Mesenteric fat pad (tissue), 1 donor: Measurements from ENCODE around the gene ZNF215. TPM values are rescaled to one million over a fixed set of nuclear protein-coding genes. Genes with fewer than 3 reads are reported as not detected.
"Not testable (repeated sequence)": the region's sequence is repeated elsewhere in the genome, so short reads cannot be mapped to it uniquely, and the experiment has no call there.

ENCODE experiments used
- DNase-seq: peaks from one replicate; pipeline ENCODE4 v3.0.0-alpha.2; 2020; ENCODE audit warnings: low spot score
- total RNA-seq: library from RNA; stranded (reverse); fragmentation: NEBNext Ultra II Directional; extraction: Animal tissue kit (Norgen Biotek cat#: 25700); gene quantifications from one replicate; pipeline ENCODE4 v1.2.1, GENCODE V29; 2021
- donor health status: DM: yes; HTN: yes; CAD: no.

The ZNF215 gene
- total RNA-seq, 1 donor from 2014 or later = 2.5 TPM

GRCh38 chr11:6932145-6932544 is 5.9 kb downstream of the ZNF215 start:
- DNase-seq = no peak

- no peak for DNase-seq
Observed at GRCh38 chr11:6941970-6942369, 15.7 kb downstream of the ZNF215 start.

DNA sequence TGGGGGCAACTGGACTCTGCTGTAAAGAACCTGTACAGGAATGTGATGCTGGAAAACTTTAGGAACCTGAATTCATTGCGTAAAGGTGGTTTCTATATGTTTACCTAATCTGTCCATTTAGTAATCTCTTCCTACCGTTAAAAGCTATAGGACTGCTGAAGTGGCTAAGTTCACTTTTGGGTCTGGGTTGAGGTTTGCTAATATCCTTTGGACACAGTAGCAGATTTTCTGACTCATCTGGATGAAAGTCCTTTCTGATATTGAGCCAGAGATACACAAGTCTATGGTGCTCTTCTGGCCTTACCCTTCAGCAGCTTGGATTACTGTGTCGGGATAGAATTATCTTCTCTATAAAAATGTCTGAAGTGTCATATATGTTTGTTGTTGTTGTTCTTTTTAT is 16.9 kb downstream of the ZNF215 start:
- DNase-seq = no peak

DNA sequence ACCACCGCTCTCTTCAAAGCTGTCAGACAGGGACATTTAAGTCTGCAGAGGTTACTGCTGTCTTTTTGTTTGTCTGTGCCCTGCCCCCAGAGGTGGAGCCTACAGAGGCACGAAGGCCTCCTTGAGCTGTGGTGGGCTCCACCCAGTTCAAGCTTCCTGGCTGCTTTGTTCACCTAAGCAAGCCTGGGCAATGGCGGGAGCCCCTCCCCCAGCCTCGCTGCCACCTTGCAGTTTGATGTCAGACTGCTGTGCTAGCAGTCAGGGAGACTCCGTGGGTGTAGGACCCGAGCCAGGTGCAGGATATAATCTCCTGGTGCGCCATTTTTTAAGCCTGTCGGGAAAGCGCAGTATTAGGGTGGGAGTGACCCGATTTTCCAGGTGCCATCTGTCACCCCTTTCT is 28.0 kb downstream of the ZNF215 start:
- not testable (repeated sequence) for DNase-seq

DNA sequence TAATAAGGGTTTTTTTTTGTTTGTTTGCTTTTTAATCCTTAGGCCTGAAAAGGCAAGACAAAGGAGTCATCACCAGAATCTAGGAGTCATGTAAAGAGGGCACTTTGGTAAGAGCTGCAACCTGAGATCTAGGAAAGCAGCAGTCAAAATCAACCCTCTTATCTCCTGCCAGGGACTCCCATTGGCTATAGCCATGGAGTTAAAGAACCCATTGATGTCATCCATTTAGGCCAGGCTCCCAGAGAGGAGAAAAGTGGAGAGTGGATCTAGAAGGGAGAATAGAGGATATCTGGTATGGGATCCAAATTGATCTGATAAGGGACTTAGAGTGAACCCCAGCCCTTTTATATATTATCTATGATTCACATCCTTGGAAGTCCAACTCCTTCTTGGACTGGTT is 35.9 kb downstream of the ZNF215 start:
- no peak for DNase-seq

DNA sequence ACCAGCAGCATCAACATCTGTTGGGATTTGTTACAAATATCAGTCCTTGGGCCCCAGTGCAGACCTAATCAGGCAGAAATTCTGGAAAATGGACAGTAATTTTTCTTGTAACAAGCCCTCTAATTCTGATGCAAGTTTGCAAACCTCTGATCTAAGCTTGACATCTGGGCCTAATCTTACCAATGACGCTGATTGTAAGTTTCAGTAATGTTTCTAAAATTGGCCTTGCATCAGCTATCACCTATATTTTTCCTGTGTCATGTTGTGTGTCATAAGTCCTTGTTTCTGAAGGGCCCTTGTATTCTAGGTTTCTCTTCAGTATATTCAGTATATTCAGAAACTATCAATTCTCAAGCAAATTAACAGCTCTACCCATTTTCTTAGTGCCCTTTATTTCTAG is 36.4 kb downstream of the ZNF215 start:
- no peak for DNase-seq

DNA sequence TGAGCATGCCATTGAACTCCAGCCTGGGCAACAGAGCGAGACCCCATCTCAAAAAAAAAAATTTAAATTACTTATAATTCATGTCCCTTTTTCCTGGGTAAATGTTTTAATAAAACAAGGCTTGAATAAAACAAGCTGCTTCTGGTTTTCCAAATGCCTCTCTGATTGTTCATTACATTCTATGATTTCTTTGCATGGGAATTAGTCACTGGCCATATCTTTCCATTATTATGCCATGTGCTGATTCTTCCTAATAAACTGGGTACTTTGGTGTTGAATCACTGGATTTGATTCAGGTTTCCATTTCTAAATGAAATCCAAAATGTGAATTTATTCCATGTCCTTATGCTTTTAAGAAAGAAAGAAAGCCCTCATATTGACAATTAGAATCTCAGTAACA is 42.6 kb downstream of the ZNF215 start:
- DNase-seq = no peak

- DNase-seq = not testable (repeated sequence)
Observed at GRCh38 chr11:6969854-6970253, 43.6 kb downstream of the ZNF215 start.

GRCh38 chr11:6979365-6979764 is 53.1 kb downstream of the ZNF215 start:
- no peak for DNase-seq

DNA sequence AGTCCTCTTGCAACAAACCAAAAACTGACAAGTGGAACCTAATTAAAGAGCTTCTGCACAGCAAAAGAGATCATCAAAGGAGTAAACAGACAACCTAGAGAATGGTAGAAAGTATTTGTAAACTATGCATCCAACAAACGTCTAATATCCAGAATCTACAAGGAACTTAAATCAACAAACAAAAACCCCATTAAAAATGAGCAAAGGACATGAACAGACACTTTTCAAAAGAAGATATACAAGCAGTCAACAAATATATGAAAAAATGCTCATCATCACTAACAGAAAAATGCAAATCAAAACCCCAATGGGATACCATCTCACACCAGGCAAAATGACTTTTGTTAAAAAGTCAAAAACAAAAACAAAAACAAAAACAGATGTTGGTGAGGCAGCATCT is 60.3 kb downstream of the ZNF215 start:
- no peak for DNase-seq

- no peak for DNase-seq
Observed at GRCh38 chr11:6988506-6988905, 62.3 kb downstream of the ZNF215 start.

DNA sequence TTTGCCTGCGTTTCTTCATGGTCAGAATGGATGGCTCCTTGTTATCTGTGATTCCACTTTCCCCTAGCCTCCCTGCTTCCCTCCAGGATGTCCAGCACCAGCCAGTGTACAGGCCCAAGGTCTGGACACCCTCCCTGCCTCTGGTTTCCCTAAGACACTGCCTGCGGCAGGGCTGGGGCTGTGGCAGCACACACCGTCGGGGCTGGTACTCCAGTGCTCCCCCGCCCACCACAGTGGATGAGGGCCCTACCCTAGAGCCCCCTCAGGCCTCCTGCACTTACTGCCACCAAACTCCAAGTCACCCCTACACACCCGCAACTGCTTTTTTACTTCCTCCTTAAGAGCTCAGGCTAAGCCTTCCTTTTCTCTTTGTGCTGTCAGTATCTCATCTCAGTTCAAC is 65.0 kb downstream of the ZNF215 start:
- no peak for DNase-seq

DNA sequence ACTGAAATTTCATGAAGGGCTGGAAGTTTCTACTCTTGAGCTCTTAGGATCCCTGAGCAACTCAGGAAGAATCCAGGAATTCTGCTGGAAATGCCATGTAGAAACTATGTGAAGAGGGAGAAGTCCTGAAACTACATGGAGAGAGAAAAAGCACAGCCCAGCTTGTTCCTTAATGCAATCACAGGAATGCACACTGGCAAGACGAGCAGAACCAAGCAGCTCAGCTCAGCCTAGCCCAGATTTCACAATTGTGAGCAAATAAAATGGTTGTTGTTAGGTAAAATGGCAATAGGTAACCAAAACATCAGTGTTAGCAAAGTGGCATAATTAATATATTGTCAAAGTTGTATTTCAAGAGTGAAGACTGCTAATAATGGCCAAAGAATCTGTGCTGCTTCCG is 65.8 kb downstream of the ZNF215 start:
- DNase-seq = no peak

DNA sequence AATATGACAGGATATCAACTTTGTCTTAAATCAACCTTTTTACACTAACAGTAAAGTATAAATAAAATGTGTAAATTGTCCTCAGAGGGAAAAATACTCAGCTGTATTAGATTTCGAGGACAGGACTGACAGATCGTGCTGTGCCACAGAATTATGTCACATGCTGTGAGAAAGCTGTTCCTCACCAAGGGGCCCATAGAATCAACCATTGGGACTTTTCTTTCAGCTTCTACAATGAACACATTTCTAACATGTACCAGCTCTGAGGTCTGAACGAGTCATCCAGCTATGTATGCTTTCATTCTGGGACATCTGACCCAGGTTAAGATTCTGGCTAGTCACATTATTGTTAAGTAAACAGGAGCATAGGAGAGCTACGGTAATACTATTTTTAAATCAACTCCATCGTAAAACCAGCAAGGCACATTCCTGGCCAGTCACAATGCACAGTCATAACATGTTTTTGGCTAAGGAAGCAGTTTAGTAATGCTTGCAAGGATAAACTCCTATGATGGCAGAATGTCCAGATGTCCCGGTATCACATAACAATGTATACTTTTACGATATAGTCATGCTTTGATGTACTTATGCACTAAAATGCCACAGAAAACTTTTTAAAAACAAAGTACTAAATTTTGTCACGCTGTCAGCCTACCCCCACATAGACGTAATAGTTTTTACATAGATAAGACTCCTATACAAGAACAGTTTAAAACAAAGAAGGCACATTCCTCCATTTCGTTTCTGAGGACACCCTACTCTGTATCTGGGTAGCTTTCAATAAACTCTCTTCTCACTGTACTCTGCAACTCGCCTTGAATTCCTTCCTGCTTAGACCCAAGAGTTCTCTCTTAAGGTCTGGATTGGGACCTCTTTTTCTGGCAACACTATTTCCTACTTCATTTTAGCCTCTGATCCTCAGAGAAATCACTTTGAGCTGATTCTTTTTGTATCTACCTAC is 66.5 kb downstream of the ZNF215 start:
- DNase-seq = no peak

- DNase-seq = no peak
Observed at GRCh38 chr11:6995703-6996102, 69.5 kb downstream of the ZNF215 start.

GRCh38 chr11:7004482-7004881 is 78.3 kb downstream of the ZNF215 start:
- DNase-seq = no peak

Other genes with a start within 250 kb of the ZNF215 start
- 42.2 TPM for gene MRPL17, start 243.1 kb upstream of the ZNF215 start, total RNA-seq
- gene OR2AG2, start 154.4 kb upstream of the ZNF215 start, total RNA-seq = 0.06 TPM
- not detected for gene OR2AG1, start 143.4 kb upstream of the ZNF215 start, total RNA-seq
- gene OR6A2, start 126.7 kb upstream of the ZNF215 start, total RNA-seq = 0.35 TPM
- gene OR10A5, start 80.7 kb upstream of the ZNF215 start, total RNA-seq = not detected
- gene OR10A2, start 63.4 kb upstream of the ZNF215 start, total RNA-seq = not detected
- not detected for gene OR10A4, start 49.8 kb upstream of the ZNF215 start, total RNA-seq
- not detected for gene OR2D2, start 33.9 kb upstream of the ZNF215 start, total RNA-seq
- not detected for gene OR2D3, start 5.4 kb upstream of the ZNF215 start, total RNA-seq
- 0.96 TPM for gene ZNF214, start 93.9 kb downstream of the ZNF215 start, total RNA-seq
- gene NLRP14, start 94.1 kb downstream of the ZNF215 start, total RNA-seq = not detected
- not detected for gene RBMXL2, start 162.6 kb downstream of the ZNF215 start, total RNA-seq